Neural cell (in vitro differentiated cells): ENCODE measurements around the gene ANKRD33.

ENCODE experiments used
- EP300 ChIP-seq: fragments of 450-650 bp; conservative IDR thresholded peaks from 2 replicates; pipeline ENCODE4 v1.6.1; 2014; ENCODE audit warnings: antibody characterized with exemption, mild to moderate bottlenecking, moderate library complexity; ENCODE audit not compliant: poor library complexity, severe bottlenecking
- EZH2 ChIP-seq: fragments of 200-600, 300-800 bp; shearing (Covaris generic), sonication (generic); IDR thresholded peaks from 2 replicates; pipeline ENCODE4 v1.6.1; 2014; ENCODE audit warnings: antibody characterized with exemption, low read length, borderline replicate concordance, mild to moderate bottlenecking; ENCODE audit not compliant: insufficient read depth, poor library complexity, severe bottlenecking
- MXI1 ChIP-seq: fragments of 450-650 bp; conservative IDR thresholded peaks from 2 replicates; pipeline ENCODE4 v1.6.1; 2014; ENCODE audit warnings: antibody characterized with exemption, mild to moderate bottlenecking; ENCODE audit not compliant: poor library complexity, severe bottlenecking
- POLR2AphosphoS5 ChIP-seq: IDR thresholded peaks from 2 replicates; pipeline ENCODE4 v1.6.1; 2012
- RAD21 ChIP-seq: fragments of 450-650 bp; conservative IDR thresholded peaks from 2 replicates; pipeline ENCODE4 v1.6.1; 2014; ENCODE audit warnings: antibody characterized with exemption, mild to moderate bottlenecking, moderate library complexity
- SMC3 ChIP-seq: fragments of 450-650 bp; conservative IDR thresholded peaks from 2 replicates; pipeline ENCODE4 v1.6.1; 2014; ENCODE audit warnings: antibody characterized with exemption, mild to moderate bottlenecking, moderate library complexity; ENCODE audit not compliant: poor library complexity
- TAF1 ChIP-seq: IDR thresholded peaks from 2 replicates; pipeline ENCODE4 v1.6.1; 2012; ENCODE audit warnings: low read depth
- TF ChIP-seq, protein P1 (sequence below): IDR thresholded peaks from 2 replicates; pipeline ENCODE4 v1.6.1; 2012; ENCODE audit warnings: borderline replicate concordance
- TF ChIP-seq, protein P2 (sequence below): fragments of 450-650 bp; IDR thresholded peaks from 2 replicates; pipeline ENCODE4 v1.5.1; 2014; ENCODE audit warnings: antibody characterized with exemption, mild to moderate bottlenecking, moderate library complexity; ENCODE audit not compliant: poor library complexity, severe bottlenecking

- TF ChIP-seq, protein P1, sequence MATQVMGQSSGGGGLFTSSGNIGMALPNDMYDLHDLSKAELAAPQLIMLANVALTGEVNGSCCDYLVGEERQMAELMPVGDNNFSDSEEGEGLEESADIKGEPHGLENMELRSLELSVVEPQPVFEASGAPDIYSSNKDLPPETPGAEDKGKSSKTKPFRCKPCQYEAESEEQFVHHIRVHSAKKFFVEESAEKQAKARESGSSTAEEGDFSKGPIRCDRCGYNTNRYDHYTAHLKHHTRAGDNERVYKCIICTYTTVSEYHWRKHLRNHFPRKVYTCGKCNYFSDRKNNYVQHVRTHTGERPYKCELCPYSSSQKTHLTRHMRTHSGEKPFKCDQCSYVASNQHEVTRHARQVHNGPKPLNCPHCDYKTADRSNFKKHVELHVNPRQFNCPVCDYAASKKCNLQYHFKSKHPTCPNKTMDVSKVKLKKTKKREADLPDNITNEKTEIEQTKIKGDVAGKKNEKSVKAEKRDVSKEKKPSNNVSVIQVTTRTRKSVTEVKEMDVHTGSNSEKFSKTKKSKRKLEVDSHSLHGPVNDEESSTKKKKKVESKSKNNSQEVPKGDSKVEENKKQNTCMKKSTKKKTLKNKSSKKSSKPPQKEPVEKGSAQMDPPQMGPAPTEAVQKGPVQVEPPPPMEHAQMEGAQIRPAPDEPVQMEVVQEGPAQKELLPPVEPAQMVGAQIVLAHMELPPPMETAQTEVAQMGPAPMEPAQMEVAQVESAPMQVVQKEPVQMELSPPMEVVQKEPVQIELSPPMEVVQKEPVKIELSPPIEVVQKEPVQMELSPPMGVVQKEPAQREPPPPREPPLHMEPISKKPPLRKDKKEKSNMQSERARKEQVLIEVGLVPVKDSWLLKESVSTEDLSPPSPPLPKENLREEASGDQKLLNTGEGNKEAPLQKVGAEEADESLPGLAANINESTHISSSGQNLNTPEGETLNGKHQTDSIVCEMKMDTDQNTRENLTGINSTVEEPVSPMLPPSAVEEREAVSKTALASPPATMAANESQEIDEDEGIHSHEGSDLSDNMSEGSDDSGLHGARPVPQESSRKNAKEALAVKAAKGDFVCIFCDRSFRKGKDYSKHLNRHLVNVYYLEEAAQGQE, result no peak
- no peak for TF ChIP-seq POLR2AphosphoS5
- TF ChIP-seq, protein P2, sequence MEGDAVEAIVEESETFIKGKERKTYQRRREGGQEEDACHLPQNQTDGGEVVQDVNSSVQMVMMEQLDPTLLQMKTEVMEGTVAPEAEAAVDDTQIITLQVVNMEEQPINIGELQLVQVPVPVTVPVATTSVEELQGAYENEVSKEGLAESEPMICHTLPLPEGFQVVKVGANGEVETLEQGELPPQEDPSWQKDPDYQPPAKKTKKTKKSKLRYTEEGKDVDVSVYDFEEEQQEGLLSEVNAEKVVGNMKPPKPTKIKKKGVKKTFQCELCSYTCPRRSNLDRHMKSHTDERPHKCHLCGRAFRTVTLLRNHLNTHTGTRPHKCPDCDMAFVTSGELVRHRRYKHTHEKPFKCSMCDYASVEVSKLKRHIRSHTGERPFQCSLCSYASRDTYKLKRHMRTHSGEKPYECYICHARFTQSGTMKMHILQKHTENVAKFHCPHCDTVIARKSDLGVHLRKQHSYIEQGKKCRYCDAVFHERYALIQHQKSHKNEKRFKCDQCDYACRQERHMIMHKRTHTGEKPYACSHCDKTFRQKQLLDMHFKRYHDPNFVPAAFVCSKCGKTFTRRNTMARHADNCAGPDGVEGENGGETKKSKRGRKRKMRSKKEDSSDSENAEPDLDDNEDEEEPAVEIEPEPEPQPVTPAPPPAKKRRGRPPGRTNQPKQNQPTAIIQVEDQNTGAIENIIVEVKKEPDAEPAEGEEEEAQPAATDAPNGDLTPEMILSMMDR, result no peak
- TF ChIP-seq RAD21, result no peak
- TF ChIP-seq TAF1, result no peak
- no peak for TF ChIP-seq EP300
- no peak for TF ChIP-seq EZH2
- TF ChIP-seq MXI1, result no peak
- TF ChIP-seq SMC3, result no peak
Observed at GRCh38 chr12:51941011-51941581, 53.2 kb downstream of the ANKRD33 start.
